C4-2B (cell line): ENCODE results near the gene WDR47.

Experiments used
- ZFX ChIP-seq: fragments of 450-650 bp; IDR thresholded peaks from 2 replicates; pipeline ENCODE4 v1.6.1; 2017
- TF ChIP-seq, protein P1 (sequence below): fragments of 450-650 bp; conservative IDR thresholded peaks from 2 replicates; pipeline ENCODE4 v1.5.1; 2017; ENCODE audit warnings: mild to moderate bottlenecking

DNA sequence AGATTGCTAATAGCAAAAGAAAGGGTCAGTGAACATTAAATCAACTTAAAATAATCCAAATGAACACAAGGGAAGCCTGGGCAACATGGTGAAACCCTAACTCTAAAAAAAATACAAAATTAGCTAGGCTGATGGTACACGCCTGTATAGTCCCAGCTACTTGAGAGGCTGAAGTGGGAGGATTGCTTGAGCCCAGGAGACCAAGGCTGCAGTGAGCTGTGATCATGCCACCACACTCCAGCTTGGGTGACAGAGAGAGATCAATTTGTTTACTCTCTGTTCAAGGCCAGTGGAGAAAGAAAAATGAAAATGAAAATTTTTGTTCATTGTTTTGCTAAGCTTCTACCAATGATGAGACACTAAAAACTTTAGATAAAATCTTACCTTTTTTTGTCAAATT lies 24.8 kb downstream of the WDR47 start:
- TF ChIP-seq, protein P1, sequence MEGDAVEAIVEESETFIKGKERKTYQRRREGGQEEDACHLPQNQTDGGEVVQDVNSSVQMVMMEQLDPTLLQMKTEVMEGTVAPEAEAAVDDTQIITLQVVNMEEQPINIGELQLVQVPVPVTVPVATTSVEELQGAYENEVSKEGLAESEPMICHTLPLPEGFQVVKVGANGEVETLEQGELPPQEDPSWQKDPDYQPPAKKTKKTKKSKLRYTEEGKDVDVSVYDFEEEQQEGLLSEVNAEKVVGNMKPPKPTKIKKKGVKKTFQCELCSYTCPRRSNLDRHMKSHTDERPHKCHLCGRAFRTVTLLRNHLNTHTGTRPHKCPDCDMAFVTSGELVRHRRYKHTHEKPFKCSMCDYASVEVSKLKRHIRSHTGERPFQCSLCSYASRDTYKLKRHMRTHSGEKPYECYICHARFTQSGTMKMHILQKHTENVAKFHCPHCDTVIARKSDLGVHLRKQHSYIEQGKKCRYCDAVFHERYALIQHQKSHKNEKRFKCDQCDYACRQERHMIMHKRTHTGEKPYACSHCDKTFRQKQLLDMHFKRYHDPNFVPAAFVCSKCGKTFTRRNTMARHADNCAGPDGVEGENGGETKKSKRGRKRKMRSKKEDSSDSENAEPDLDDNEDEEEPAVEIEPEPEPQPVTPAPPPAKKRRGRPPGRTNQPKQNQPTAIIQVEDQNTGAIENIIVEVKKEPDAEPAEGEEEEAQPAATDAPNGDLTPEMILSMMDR = no peak
- no peak for TF ChIP-seq ZFX
